Measurements from ENCODE around the gene WDR26.

Gene WDR26

DNA sequence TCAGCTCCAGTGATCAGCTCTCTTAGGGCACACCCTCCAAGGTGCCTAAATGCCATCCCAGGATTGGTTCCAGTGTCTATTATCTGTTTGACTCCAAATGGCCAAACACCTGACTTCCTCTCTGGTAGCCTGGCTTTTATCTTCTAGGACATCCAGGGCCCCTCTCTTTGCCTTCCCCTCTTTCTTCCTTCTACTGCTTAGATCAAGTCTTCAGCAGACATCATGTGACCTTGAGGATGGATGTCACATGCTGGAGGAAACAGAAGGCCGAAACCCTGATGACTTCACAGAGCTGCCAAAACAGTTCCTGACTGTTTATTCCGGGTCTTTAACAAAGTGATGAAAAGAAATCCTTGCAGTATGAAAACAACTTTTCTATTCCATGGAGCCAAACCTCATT lies 24.4 kb upstream of the WDR26 start:
- H3F3A ChIP-seq (ENCODE audit: insufficient read depth) = no peaks in the 10 kb centered on the region; the same call in 1 of the 2 replicates
- TF ChIP-seq CTCF (IDR thresholded peaks at IDR 0.05; ENCODE audit: insufficient read depth, low read length, poor library complexity, severe bottlenecking) = no peak
- TF ChIP-seq EZH2phosphoT487 (conservative IDR thresholded peaks at IDR 0.05; ENCODE audit: low read length) = no peak

DNA sequence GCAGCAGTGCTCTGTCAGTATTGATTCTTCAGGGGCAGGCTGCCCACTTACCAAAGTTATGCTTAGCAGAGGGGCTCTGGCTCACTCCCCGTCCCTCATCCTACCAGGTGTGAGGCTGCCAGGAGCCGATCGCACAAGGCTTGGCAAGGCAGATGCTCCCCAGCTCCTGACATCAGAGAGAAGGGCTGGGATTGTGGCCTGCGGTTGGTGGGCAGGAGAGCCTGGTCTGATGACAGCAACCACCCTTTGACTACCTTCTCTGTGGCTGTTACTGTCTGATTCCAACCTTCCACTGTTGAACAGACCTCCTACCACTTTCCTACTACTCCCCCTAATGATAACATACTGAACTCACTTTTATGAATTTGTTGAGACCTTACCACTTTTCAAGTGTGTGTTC lies 23.7 kb upstream of the WDR26 start:
- H3K9ac ChIP-seq (ENCODE audit: low read length) = no peak overlapping the region

More for the DNA sequence above, 24.4 kb upstream of the WDR26 start:
- no peaks in the 10 kb centered on the region for H3K36me3 ChIP-seq (ENCODE audit: low read length)
- no peak overlapping the region for H3K9ac ChIP-seq (ENCODE audit: low read length)
- no peak overlapping the region for H3K27ac ChIP-seq (ENCODE audit: low read depth, low read length)
- H3K79me2 ChIP-seq (ENCODE audit: insufficient read depth, low read length) = no peaks in the 10 kb centered on the region
- no peak overlapping the region for H3K4me3 ChIP-seq (ENCODE audit: insufficient read depth, low read length, poor library complexity, severe bottlenecking)
- H3K9me2 ChIP-seq (replicated peaks; ENCODE audit: insufficient read depth, low read length) = no peaks in the 10 kb centered on the region
- H4K20me1 ChIP-seq (ENCODE audit: low read depth, low read length) = no peaks in the 10 kb centered on the region
- H2AFZ ChIP-seq (ENCODE audit: low read depth, low read length, severe bottlenecking) = no peak overlapping the region
- no peaks in the 10 kb centered on the region for H3K9me3 ChIP-seq (ENCODE audit: insufficient read depth, low read length)
- no peaks in the 10 kb centered on the region for H3K27me3 ChIP-seq (ENCODE audit: low read length)
- no peak overlapping the region for H3K4me2 ChIP-seq (ENCODE audit: low read depth, low read length, poor library complexity, severe bottlenecking)

DNA sequence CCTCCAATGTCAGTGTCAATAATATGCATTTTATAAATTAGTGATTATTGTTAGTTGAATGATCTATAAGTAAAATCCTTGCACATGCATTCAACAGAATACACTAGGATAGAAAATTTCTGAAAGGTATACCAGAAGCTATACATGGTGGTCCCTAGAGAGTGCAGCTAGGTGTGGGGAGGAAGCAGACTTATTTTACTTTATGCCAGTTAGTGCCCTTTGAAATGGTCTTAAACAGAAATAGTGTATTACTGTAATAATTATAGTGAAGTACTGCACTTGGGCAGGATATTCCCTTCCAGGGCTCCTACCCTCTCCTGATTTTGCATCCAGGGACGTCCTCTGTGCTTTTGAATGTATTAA lies 23.2 kb upstream of the WDR26 start:
- Histone ChIP-seq H3K36me3 (ENCODE audit: low read length) (no peaks in the 10 kb centered on the region), H3K9me2 (replicated peaks; ENCODE audit: insufficient read depth, low read length) (no peaks in the 10 kb centered on the region), H3K4me3 (ENCODE audit: insufficient read depth, low read length, poor library complexity, severe bottlenecking) (no peak overlapping the region), H2AFZ (ENCODE audit: low read depth, low read length, severe bottlenecking) (no peak overlapping the region), H3K27ac (ENCODE audit: low read depth, low read length) (no peak overlapping the region), H3F3A (ENCODE audit: insufficient read depth) (no peaks in the 10 kb centered on the region; the same call in 1 of the 2 replicates), H3K9me3 (ENCODE audit: insufficient read depth, low read length) (no peaks in the 10 kb centered on the region), H3K27me3 (ENCODE audit: low read length) (no peaks in the 10 kb centered on the region), H3K4me2 (ENCODE audit: low read depth, low read length, poor library complexity, severe bottlenecking) (no peak overlapping the region), H3K79me2 (ENCODE audit: insufficient read depth, low read length) (no peaks in the 10 kb centered on the region), H4K20me1 (ENCODE audit: low read depth, low read length) (no peaks in the 10 kb centered on the region), H3K9ac (ENCODE audit: low read length) (no peak overlapping the region)
- peak; percentile 6 for TF ChIP-seq CTCF (IDR thresholded peaks at IDR 0.05; ENCODE audit: insufficient read depth, low read length, poor library complexity, severe bottlenecking)
- no peak for TF ChIP-seq EZH2phosphoT487 (conservative IDR thresholded peaks at IDR 0.05; ENCODE audit: low read length)

More for the DNA sequence above, 23.7 kb upstream of the WDR26 start:
- TF ChIP-seq EZH2phosphoT487 (conservative IDR thresholded peaks at IDR 0.05; ENCODE audit: low read length) (no peak), CTCF (IDR thresholded peaks at IDR 0.05; ENCODE audit: insufficient read depth, low read length, poor library complexity, severe bottlenecking) (no peak)
- no peak overlapping the region for H2AFZ ChIP-seq (ENCODE audit: low read depth, low read length, severe bottlenecking)
- no peak overlapping the region for H3K4me2 ChIP-seq (ENCODE audit: low read depth, low read length, poor library complexity, severe bottlenecking)
- no peak overlapping the region for H3K27ac ChIP-seq (ENCODE audit: low read depth, low read length)
- no peaks in the 10 kb centered on the region for H3K36me3 ChIP-seq (ENCODE audit: low read length)
- H3K9me2 ChIP-seq (replicated peaks; ENCODE audit: insufficient read depth, low read length) = no peaks in the 10 kb centered on the region
- H3K79me2 ChIP-seq (ENCODE audit: insufficient read depth, low read length) = no peaks in the 10 kb centered on the region
- no peaks in the 10 kb centered on the region for H3K27me3 ChIP-seq (ENCODE audit: low read length)
- no peaks in the 10 kb centered on the region for H4K20me1 ChIP-seq (ENCODE audit: low read depth, low read length)
- H3F3A ChIP-seq (ENCODE audit: insufficient read depth) = no peaks in the 10 kb centered on the region; the same call in 1 of the 2 replicates
- no peaks in the 10 kb centered on the region for H3K9me3 ChIP-seq (ENCODE audit: insufficient read depth, low read length)
- H3K4me3 ChIP-seq (ENCODE audit: insufficient read depth, low read length, poor library complexity, severe bottlenecking) = no peak overlapping the region

DNA sequence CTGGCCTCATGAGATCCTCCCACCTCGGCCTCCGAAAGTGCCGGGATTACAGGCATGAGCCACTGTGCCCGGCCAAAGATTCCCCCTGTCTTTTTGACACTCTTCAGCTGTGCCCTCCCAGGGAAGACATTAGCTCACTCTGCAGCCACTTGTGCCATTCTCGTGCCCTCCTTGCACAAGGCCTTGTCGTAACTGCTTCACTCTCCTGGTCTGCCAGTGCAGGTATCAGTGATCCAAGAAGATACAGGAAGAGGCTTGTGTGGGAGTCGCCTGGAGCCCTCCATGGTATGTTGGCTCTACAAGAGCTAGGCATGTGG lies 22.0 kb upstream of the WDR26 start:
- H3K4me3 ChIP-seq (ENCODE audit: insufficient read depth, low read length, poor library complexity, severe bottlenecking) = no peak overlapping the region
- H3F3A ChIP-seq (ENCODE audit: insufficient read depth) = no peaks in the 10 kb centered on the region; the same call in 1 of the 2 replicates
- no peaks in the 10 kb centered on the region for H3K27me3 ChIP-seq (ENCODE audit: low read length)
- H2AFZ ChIP-seq (ENCODE audit: low read depth, low read length, severe bottlenecking) = no peak overlapping the region
- TF ChIP-seq EZH2phosphoT487 (conservative IDR thresholded peaks at IDR 0.05; ENCODE audit: low read length) = no peak
- no peak for TF ChIP-seq CTCF (IDR thresholded peaks at IDR 0.05; ENCODE audit: insufficient read depth, low read length, poor library complexity, severe bottlenecking)
- no peak overlapping the region for H3K27ac ChIP-seq (ENCODE audit: low read depth, low read length)
- H3K36me3 ChIP-seq (ENCODE audit: low read length) = no peaks in the 10 kb centered on the region
- no peaks in the 10 kb centered on the region for H3K79me2 ChIP-seq (ENCODE audit: insufficient read depth, low read length)
- H3K9me2 ChIP-seq (replicated peaks; ENCODE audit: insufficient read depth, low read length) = no peaks in the 10 kb centered on the region
- no peak overlapping the region for H3K9ac ChIP-seq (ENCODE audit: low read length)
- no peaks in the 10 kb centered on the region for H4K20me1 ChIP-seq (ENCODE audit: low read depth, low read length)
- H3K4me2 ChIP-seq (ENCODE audit: low read depth, low read length, poor library complexity, severe bottlenecking) = no peak overlapping the region
- no peaks in the 10 kb centered on the region for H3K9me3 ChIP-seq (ENCODE audit: insufficient read depth, low read length)
